Sigmoid colon (tissue), 4 donors: ENCODE measurements around the gene AK1.

ENCODE experiments used
- POLR2A ChIP-seq, 2 donors: fragments of 450-650 bp; IDR thresholded peaks; one replicate each; pipeline ENCODE4 v1.6.1; 2016; ENCODE audit warnings: antibody characterized with exemption in 2 of 2, mild to moderate bottlenecking in 2 of 2, moderate library complexity in 2 of 2
- POLR2AphosphoS5 ChIP-seq, 4 donors: sonication (generic); formaldehyde crosslinking; IDR thresholded peaks; one replicate each; pipeline ENCODE4 v1.6.1; 2017; ENCODE audit warnings: antibody characterized with exemption in 4 of 4
- TF ChIP-seq, protein P1 (sequence below), 4 experiments: fragments of 450-650 bp in 3 of 4; fragments of 200-600 bp in 1 of 4; IDR thresholded peaks; one replicate each; pipeline ENCODE4 v1.5.1; 2016 to 2019; ENCODE audit warnings: antibody characterized with exemption in 4 of 4, mild to moderate bottlenecking in 3 of 4, moderate library complexity in 2 of 4

- TF ChIP-seq, protein P1, sequence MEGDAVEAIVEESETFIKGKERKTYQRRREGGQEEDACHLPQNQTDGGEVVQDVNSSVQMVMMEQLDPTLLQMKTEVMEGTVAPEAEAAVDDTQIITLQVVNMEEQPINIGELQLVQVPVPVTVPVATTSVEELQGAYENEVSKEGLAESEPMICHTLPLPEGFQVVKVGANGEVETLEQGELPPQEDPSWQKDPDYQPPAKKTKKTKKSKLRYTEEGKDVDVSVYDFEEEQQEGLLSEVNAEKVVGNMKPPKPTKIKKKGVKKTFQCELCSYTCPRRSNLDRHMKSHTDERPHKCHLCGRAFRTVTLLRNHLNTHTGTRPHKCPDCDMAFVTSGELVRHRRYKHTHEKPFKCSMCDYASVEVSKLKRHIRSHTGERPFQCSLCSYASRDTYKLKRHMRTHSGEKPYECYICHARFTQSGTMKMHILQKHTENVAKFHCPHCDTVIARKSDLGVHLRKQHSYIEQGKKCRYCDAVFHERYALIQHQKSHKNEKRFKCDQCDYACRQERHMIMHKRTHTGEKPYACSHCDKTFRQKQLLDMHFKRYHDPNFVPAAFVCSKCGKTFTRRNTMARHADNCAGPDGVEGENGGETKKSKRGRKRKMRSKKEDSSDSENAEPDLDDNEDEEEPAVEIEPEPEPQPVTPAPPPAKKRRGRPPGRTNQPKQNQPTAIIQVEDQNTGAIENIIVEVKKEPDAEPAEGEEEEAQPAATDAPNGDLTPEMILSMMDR (IDR thresholded peaks at IDR 0.05), result no peak
- TF ChIP-seq POLR2AphosphoS5 (IDR thresholded peaks at IDR 0.05), result no peak
- no peak for TF ChIP-seq POLR2A (IDR thresholded peaks at IDR 0.05)
Measured at GRCh38 chr9:127826253-127826913, 51.1 kb downstream of the AK1 start.
